ENCODE data around the gene MFF.

MFF gene

GRCh38 chr2:227324995-227325838 lies at the start of gene MFF:
Gene MFF (plus strand): TSS chr2:227325251. CDS start chr2:227330666, 5,415 bp downstream.
- DNase-seq (ENCODE audit: low spot score) = peak; percentile 94

- DNase-seq (ENCODE audit: low spot score) = no peak
These were observed 44.2 kb upstream of the MFF start for GRCh38 chr2:227280895-227281294.

GRCh38 chr2:227285741-227286236 lies 39.3 kb upstream of the MFF start:
- no peak for DNase-seq (ENCODE audit: low spot score)

- DNase-seq (ENCODE audit: low spot score) = no peak
These were observed 37.3 kb upstream of the MFF start for GRCh38 chr2:227287771-227288170.

GRCh38 chr2:227292314-227292713 lies 32.7 kb upstream of the MFF start:
- DNase-seq (ENCODE audit: low spot score) = no peak

GRCh38 chr2:227293531-227293930 lies 31.5 kb upstream of the MFF start:
- no peak for DNase-seq (ENCODE audit: low spot score)

- DNase-seq (ENCODE audit: low spot score) = no peak
These were observed 29.2 kb upstream of the MFF start for GRCh38 chr2:227295806-227296205.

GRCh38 chr2:227296671-227297405 lies 28.2 kb upstream of the MFF start:
- no peak for DNase-seq (ENCODE audit: low spot score)

- DNase-seq (ENCODE audit: low spot score) = no peak
These were observed 23.5 kb upstream of the MFF start for GRCh38 chr2:227301523-227301922.

- no peak for DNase-seq (ENCODE audit: low spot score)
These were observed 16.3 kb upstream of the MFF start for GRCh38 chr2:227308784-227309183.

GRCh38 chr2:227310756-227311110 lies 14.3 kb upstream of the MFF start:
- DNase-seq (ENCODE audit: low spot score) = no peak

GRCh38 chr2:227311861-227312506 lies 13.1 kb upstream of the MFF start:
- no peak for DNase-seq (ENCODE audit: low spot score)

- DNase-seq (ENCODE audit: low spot score) = no peak
These were observed 12.5 kb upstream of the MFF start for GRCh38 chr2:227312579-227312978.

GRCh38 chr2:227313310-227313709 lies 11.7 kb upstream of the MFF start:
- DNase-seq (ENCODE audit: low spot score) = no peak

GRCh38 chr2:227317834-227318233 lies 7.2 kb upstream of the MFF start:
- no peak for DNase-seq (ENCODE audit: low spot score)

GRCh38 chr2:227320305-227321094 lies 4.6 kb upstream of the MFF start:
- no peak for DNase-seq (ENCODE audit: low spot score)

- DNase-seq (ENCODE audit: low spot score) = no peak
These were observed 2.4 kb upstream of the MFF start for GRCh38 chr2:227322530-227323205.

- DNase-seq (ENCODE audit: low spot score) = no peak
These were observed 1.2 kb upstream of the MFF start for GRCh38 chr2:227323818-227324217.

- no peak for DNase-seq (ENCODE audit: low spot score)
These were observed 433 bp upstream of the MFF start for GRCh38 chr2:227324642-227324994.

GRCh38 chr2:227325839-227326195 lies 766 bp downstream of the MFF start:
- no peak for DNase-seq (ENCODE audit: low spot score)

- DNase-seq (ENCODE audit: low spot score) = no peak
These were observed 1.7 kb downstream of the MFF start for GRCh38 chr2:227326783-227327182.

GRCh38 chr2:227335713-227336112 lies 10.7 kb downstream of the MFF start:
- peak; percentile 55 for DNase-seq (ENCODE audit: low spot score)
